Effector memory CD8-positive, alpha-beta T cell (primary cell): ENCODE data around the gene CCDC39.
A peak's percentile ranks its signal among the peaks of the same experiment; 100 is the strongest.

Experiments used
- ATAC-seq: fragments of 150-1000 bp; cut with Tn5 transposase; replicated peaks from 2 replicates; pipeline ENCODE4 v1.10.0; 2021; ENCODE audit warnings: mild to moderate bottlenecking, moderate library complexity
- DNase-seq, 3 experiments: peaks; one replicate each; pipeline ENCODE4 v3.0.0; 2021
- H3K27ac Mint-ChIP-seq, 2 donors: one replicate each; pipeline ENCODE4 v1.8.0; 2022; ENCODE audit warnings: mild to moderate bottlenecking in 2 of 2, mixed read lengths in 2 of 2, moderate library complexity in 2 of 2
- H3K27me3 Mint-ChIP-seq, 2 donors: one replicate each; pipeline ENCODE4 v1.8.0; 2022; ENCODE audit warnings: mixed read lengths in 2 of 2
- H3K36me3 Mint-ChIP-seq: one replicate; pipeline ENCODE4 v1.8.0; 2022; ENCODE audit warnings: mild to moderate bottlenecking, moderate library complexity, mixed read lengths; ENCODE audit not compliant: insufficient read depth
- H3K4me1 Mint-ChIP-seq, 2 donors: one replicate each; pipeline ENCODE4 v1.8.0; 2022; ENCODE audit warnings: low read depth in 2 of 2, mixed read lengths in 2 of 2
- H3K4me3 Mint-ChIP-seq, 2 donors: one replicate each; pipeline ENCODE4 v1.8.0; 2022; ENCODE audit warnings: mild to moderate bottlenecking in 2 of 2, mixed read lengths in 2 of 2, moderate library complexity in 2 of 2
- H3K9me3 Mint-ChIP-seq, 2 donors: one replicate each; pipeline ENCODE4 v1.8.0; 2022; ENCODE audit warnings: mixed read lengths in 2 of 2
- total RNA-seq, 9 experiments: gene quantifications; one replicate each; lab custom pipeline; 2026; lab: John Stamatoyannopoulos, UW

Gene CCDC39
- total RNA-seq = 0 to 0.03 (median 0) reads per million in 9 experiments

DNA sequence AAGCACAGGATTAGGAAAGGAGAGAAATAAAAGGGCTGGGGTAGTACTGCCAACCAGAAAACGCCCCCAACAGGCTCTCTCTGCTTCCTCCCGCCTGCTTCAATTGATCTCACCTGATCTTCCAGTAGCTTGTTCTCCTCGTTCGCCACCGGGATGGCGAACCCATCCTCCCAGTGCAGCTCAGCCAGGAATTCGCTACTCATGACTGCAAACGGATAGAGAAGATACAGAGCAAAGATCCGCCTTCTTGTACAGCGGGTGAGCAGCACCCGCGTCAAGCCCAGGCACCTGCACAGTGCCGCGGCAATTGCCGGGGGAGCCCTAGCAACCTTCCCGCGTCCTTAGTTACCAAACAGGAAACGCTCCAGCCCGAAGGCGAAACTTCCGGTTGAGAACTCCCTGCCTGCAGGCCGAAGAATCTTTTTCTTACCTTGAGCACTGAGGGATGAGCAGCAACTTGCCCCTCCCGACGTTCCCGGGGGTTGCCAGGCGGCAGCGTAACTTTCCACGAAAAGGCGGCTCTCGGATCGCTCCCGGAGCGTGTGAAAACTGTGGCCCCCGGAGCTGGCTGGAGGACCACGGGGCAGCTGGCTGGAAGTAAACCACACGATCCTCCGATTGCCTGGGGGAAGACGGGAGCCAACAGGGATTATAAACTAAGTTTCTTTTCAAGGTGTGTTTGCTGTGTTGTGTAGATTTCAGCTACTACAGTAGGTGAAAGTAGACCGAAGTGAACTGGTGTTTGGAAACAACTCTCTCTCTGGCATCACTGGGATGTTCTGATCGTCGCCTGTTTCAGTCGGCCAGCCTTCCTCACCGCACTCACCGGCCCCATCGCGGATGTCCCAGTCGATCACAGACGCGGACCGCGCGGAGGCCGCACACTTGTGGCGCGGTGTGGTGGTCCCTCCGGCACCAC is at the start of gene CCDC39:
Gene CCDC39, minus strand, starts transcription at position 312 of the 919 bp plus-strand sequence. Its CDS starts 109 bp downstream, at position 203.
- DNase-seq (peak; percentile 2 to 26 (median 12)), ATAC-seq (peak; percentile 81)
- H3K9me3 Mint-ChIP-seq = peaks cover 0 to 2% of the 10 kb centered on the region in 2 donors
- H3K27ac Mint-ChIP-seq = peak within 1 kb of the TSS; percentile 32 to 61
- H3K27me3 Mint-ChIP-seq = peaks cover 39 to 51% of the 10 kb centered on the region in 2 donors
- H3K36me3 Mint-ChIP-seq = no peaks in the 10 kb centered on the region
- peak within 1 kb of the TSS; percentile 71 to 82 for H3K4me3 Mint-ChIP-seq
- H3K4me1 Mint-ChIP-seq = peaks cover 8 to 14% of the 10 kb centered on the region in 2 donors

DNA sequence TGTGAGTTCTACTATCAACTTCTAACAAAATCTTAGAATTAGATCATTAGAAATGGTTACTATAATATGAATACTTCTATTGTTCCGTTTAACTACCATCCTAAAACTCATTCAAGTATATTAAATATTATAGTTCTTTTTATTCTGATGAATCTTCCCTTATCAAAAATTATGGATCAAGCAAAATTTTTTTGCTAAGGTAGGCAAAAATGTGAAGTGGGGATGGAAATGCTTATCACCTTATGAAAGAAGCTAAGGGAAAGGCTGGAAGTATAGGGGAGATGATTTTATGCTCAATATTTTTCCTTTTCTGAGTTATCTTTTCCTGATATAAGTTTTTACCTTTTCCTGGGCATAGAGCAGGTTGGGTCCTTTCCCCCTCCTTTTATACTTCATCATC is 40.7 kb upstream of the CCDC39 start:
- Mint-ChIP-seq H3K27ac (no peak overlapping the region), H3K9me3 (peaks cover 2 to 3% of the 10 kb centered on the region in 2 donors), H3K36me3 (no peaks in the 10 kb centered on the region), H3K4me3 (no peak overlapping the region), H3K27me3 (no peaks in the 10 kb centered on the region), H3K4me1 (no peaks in the 10 kb centered on the region)
- no peak for ATAC-seq
- no peak for DNase-seq

- H3K4me1 Mint-ChIP-seq = no peaks in the 10 kb centered on the region
- H3K27ac Mint-ChIP-seq = no peak overlapping the region
- H3K27me3 Mint-ChIP-seq = peaks cover 0 to 5% of the 10 kb centered on the region in 2 donors
- DNase-seq (no peak), ATAC-seq (no peak)
- H3K4me3 Mint-ChIP-seq = no peak overlapping the region
- no peaks in the 10 kb centered on the region for H3K36me3 Mint-ChIP-seq
- no peaks in the 10 kb centered on the region for H3K9me3 Mint-ChIP-seq
Measured at GRCh38 chr3:180707896-180708295, 28.6 kb upstream of the CCDC39 start.

- no peaks in the 10 kb centered on the region for H3K9me3 Mint-ChIP-seq
- ATAC-seq (no peak), DNase-seq (no peak)
- H3K4me1 Mint-ChIP-seq = no peaks in the 10 kb centered on the region
- no peak overlapping the region for H3K27ac Mint-ChIP-seq
- no peak overlapping the region for H3K4me3 Mint-ChIP-seq
- peaks cover 14% of the 10 kb centered on the region in 2 donors for H3K27me3 Mint-ChIP-seq
- no peaks in the 10 kb centered on the region for H3K36me3 Mint-ChIP-seq
Measured at GRCh38 chr3:180705619-180706018, 26.3 kb upstream of the CCDC39 start.

GRCh38 chr3:180704532-180704931 is 25.2 kb upstream of the CCDC39 start:
- Mint-ChIP-seq H3K9me3 (no peaks in the 10 kb centered on the region), H3K4me1 (no peaks in the 10 kb centered on the region), H3K36me3 (no peaks in the 10 kb centered on the region), H3K27ac (no peak overlapping the region), H3K27me3 (peaks cover 19 to 20% of the 10 kb centered on the region in 2 donors), H3K4me3 (no peak overlapping the region)
- ATAC-seq (no peak), DNase-seq (no peak)

DNA sequence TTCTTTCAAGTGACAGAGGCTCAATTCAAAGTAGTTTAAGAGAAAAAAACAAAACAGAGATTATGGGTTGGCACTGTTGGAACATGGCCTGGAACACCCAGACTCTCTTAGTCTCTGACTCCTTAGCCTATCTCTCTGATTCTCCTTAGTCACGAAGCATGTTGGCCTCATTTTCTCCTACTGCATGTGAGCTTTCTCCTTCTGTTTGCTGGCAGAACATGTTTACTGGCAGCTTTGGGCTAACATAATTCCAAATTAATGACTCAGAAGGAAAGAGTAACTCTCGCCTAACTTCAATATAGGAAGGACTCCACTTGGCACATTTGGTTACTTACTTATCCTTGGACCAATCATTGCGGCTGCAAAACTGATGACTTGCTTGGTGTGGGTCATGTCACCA is 21.7 kb upstream of the CCDC39 start:
- no peaks in the 10 kb centered on the region for H3K4me1 Mint-ChIP-seq
- DNase-seq (no peak), ATAC-seq (no peak)
- H3K27me3 Mint-ChIP-seq = peaks cover 29 to 31% of the 10 kb centered on the region in 2 donors
- H3K27ac Mint-ChIP-seq = no peak overlapping the region
- peaks cover 0 to 6% of the 10 kb centered on the region in 2 donors for H3K9me3 Mint-ChIP-seq
- no peak overlapping the region for H3K4me3 Mint-ChIP-seq
- H3K36me3 Mint-ChIP-seq = no peaks in the 10 kb centered on the region

DNA sequence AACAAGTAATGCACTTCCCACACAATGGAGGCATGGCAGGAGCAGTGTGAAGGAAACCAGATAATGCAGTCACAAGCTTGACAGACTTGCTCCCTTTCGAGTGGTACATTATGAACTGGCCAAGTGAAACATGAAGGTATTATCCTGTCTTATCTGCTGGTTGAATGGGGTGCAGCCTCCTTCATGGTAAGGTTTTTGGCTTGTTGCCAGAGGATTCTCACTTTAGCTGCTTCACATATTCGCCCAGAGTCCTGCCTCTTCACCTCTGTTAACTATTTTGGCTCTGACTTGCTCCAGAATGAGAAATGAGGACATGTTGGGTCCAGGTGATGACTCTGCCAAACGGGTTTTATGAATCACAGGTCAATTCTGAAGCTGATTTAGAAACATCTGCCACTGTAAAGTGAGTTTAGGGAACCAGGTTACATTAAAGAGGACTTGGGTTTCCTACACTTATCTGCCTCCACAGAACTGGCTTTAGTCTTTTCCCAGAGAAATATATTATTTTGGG is 19.5 kb upstream of the CCDC39 start:
- no peak for ATAC-seq
- Mint-ChIP-seq H3K9me3 (peaks cover 0 to 6% of the 10 kb centered on the region in 2 donors), H3K36me3 (no peaks in the 10 kb centered on the region), H3K4me1 (no peaks in the 10 kb centered on the region), H3K27me3 (peaks cover 26 to 38% of the 10 kb centered on the region in 2 donors), H3K27ac (no peak overlapping the region), H3K4me3 (no peak overlapping the region)
- no peak for DNase-seq

DNA sequence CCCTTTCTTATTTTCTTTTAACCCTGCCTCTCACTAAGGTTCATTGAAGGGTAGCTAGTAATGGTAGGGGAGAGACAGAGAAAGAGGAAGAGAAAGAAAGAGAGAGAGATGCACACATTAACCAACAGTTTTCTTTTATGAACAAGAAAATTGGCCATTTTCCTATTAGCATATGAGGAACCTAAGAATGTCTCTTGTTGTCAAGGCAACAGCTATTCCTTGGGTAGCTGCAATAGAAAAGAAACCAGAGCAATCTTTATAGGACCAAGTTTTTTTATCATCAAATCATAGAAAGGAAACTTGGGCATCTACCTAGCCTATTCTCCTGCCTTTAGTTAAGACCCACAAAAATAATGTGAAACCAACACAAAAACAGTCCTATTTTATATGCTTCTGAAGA is 15.0 kb upstream of the CCDC39 start:
- peaks cover 0 to 6% of the 10 kb centered on the region in 2 donors for H3K9me3 Mint-ChIP-seq
- H3K27me3 Mint-ChIP-seq = peaks cover 19 to 27% of the 10 kb centered on the region in 2 donors
- ATAC-seq = no peak
- H3K27ac Mint-ChIP-seq = no peak overlapping the region
- H3K4me3 Mint-ChIP-seq = no peak overlapping the region
- no peaks in the 10 kb centered on the region for H3K36me3 Mint-ChIP-seq
- DNase-seq = no peak
- H3K4me1 Mint-ChIP-seq = no peaks in the 10 kb centered on the region

DNA sequence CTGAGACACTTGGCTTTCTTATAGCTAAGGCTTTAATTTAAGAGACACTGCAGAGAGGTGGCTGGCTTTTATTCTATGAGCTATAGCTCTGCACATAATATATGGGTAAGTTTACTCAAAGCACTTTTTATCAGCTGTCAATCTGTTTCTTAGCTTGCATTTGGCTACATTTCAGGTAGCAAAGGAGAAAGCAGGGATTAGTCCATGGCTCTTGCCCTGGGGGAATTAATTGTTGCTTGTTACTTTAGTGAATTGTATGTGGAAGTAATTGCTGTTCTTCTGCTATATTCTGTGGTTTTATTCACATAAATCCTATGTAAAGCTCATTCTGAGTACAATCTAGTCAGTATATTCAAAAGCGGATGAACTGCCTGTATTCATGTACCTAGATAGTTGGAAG is 14.4 kb upstream of the CCDC39 start:
- Mint-ChIP-seq H3K4me1 (no peaks in the 10 kb centered on the region), H3K27me3 (peaks cover 16 to 23% of the 10 kb centered on the region in 2 donors), H3K9me3 (peaks cover 0 to 4% of the 10 kb centered on the region in 2 donors), H3K36me3 (no peaks in the 10 kb centered on the region), H3K27ac (no peak overlapping the region), H3K4me3 (no peak overlapping the region)
- DNase-seq (no peak), ATAC-seq (no peak)

DNA sequence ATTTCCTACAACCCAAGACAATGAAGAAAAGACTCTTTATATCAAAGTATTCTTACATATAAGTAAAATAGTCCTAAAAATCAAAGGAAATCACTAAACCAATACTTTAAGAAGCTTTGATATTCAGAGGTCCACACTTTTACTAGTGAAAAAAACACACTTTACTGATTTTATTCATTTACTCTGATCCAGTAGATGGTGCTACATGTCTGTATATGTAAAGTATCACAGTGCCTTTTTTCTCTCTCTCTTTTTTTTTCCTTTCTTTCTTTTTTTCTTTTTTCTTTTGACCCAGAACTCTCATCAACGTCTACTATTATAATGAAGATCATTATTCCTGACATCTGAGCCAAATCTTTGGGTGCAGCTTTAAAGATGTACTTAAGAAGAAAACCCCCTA is 10.8 kb upstream of the CCDC39 start:
- no peak for DNase-seq
- Mint-ChIP-seq H3K27me3 (peaks cover 23 to 46% of the 10 kb centered on the region in 2 donors), H3K9me3 (no peaks in the 10 kb centered on the region), H3K27ac (no peak overlapping the region), H3K4me3 (no peak overlapping the region), H3K4me1 (no peaks in the 10 kb centered on the region), H3K36me3 (no peaks in the 10 kb centered on the region)
- ATAC-seq = no peak

GRCh38 chr3:180684807-180685206 is 5.5 kb upstream of the CCDC39 start:
- Mint-ChIP-seq H3K27me3 (peaks cover 21 to 39% of the 10 kb centered on the region in 2 donors), H3K9me3 (no peaks in the 10 kb centered on the region), H3K36me3 (no peaks in the 10 kb centered on the region), H3K4me3 (no peak overlapping the region), H3K4me1 (peaks cover 0 to 3% of the 10 kb centered on the region in 2 donors), H3K27ac (no peak overlapping the region)
- no peak for DNase-seq
- no peak for ATAC-seq

DNA sequence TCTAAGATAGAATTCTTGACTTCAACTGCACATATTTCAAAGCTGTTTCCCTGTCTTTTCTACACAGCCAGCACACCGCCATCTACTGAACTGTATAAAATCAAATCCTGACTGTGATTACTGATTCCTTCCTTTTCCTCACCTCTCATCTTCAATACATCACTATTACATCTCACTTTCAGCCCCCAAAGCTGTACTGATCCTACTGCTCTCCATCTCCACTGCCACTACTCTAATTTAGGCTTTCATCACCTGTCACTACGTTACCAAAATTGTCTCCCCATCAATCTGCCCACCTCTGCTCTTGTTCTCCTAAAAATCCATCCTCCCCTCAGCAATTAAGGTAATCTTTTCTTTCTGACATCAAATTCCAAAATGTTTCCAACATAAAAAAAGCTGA is 4.5 kb upstream of the CCDC39 start:
- H3K9me3 Mint-ChIP-seq = no peaks in the 10 kb centered on the region
- H3K27ac Mint-ChIP-seq = no peak overlapping the region
- no peak for ATAC-seq
- H3K36me3 Mint-ChIP-seq = no peaks in the 10 kb centered on the region
- no peak overlapping the region for H3K4me3 Mint-ChIP-seq
- no peak for DNase-seq
- peaks cover 5 to 12% of the 10 kb centered on the region in 2 donors for H3K4me1 Mint-ChIP-seq
- peaks cover 28 to 48% of the 10 kb centered on the region in 2 donors for H3K27me3 Mint-ChIP-seq

GRCh38 chr3:180680097-180680430 is 775 bp upstream of the CCDC39 start:
- DNase-seq (no peak), ATAC-seq (peak; percentile 31)
- H3K36me3 Mint-ChIP-seq = no peaks in the 10 kb centered on the region
- H3K4me1 Mint-ChIP-seq = peaks cover 8 to 14% of the 10 kb centered on the region in 2 donors
- H3K4me3 Mint-ChIP-seq = peak overlapping the region; percentile 71 to 82
- H3K27ac Mint-ChIP-seq = peak overlapping the region in 1 of 2 donors; percentile 32
- H3K27me3 Mint-ChIP-seq = peaks cover 36 to 46% of the 10 kb centered on the region in 2 donors
- peaks cover 0 to under 1% of the 10 kb centered on the region in 2 donors for H3K9me3 Mint-ChIP-seq

DNA sequence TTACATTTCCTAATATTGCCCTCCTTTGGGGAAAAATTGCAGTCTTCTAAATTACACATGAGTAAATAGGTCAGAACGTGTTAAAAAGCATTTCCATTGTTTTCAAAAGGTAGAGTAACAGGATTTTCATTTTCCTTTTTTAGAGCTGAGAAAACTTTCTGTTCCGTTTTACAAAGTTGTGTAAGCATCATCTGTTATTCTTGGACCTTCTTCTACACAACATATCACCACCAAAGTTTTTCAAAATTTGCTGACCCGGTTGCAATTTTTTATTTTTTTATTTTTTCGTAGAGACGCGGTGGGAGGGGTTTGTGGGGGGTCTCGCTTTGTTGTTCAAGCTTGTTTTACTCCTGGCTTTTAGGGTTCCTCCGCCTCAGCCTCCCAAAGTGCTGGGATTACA is 1.1 kb downstream of the CCDC39 start:
- DNase-seq (no peak), ATAC-seq (no peak)
- H3K36me3 Mint-ChIP-seq = no peaks in the 10 kb centered on the region
- peaks cover 44 to 57% of the 10 kb centered on the region in 2 donors for H3K27me3 Mint-ChIP-seq
- H3K27ac Mint-ChIP-seq = no peak overlapping the region
- H3K9me3 Mint-ChIP-seq = peaks cover 0 to 2% of the 10 kb centered on the region in 2 donors
- H3K4me1 Mint-ChIP-seq = peaks cover 8 to 14% of the 10 kb centered on the region in 2 donors
- H3K4me3 Mint-ChIP-seq = peak overlapping the region; percentile 71 to 82
